ENCODE results near the gene RAB36.

GRCh38 chr22:23193882-23194281, 48.6 kb downstream of the RAB36 start:
- TF ChIP-seq RCOR1 (IDR thresholded peaks at IDR 0.05; ENCODE audit: low read depth, low read length) (no peak), CTCF (IDR thresholded peaks at IDR 0.05) (no peak), POLR2AphosphoS2 (conservative IDR thresholded peaks at IDR 0.05; ENCODE audit: low read length) (no peak), CBX2 (IDR thresholded peaks at IDR 0.05; ENCODE audit: borderline replicate concordance, low read depth) (no peak), E2F6 (IDR thresholded peaks at IDR 0.05; ENCODE audit: borderline replicate concordance, low read depth) (no peak), JUN (IDR thresholded peaks at IDR 0.05) (no peak), REST (IDR thresholded peaks at IDR 0.05) (no peak), MYC (IDR thresholded peaks at IDR 0.05; ENCODE audit: borderline replicate concordance, low read length) (no peak), ESRRA (IDR thresholded peaks at IDR 0.05; ENCODE audit: borderline replicate concordance, low read length) (no peak)
